Retinal pigment epithelial cell (primary cell): Measurements from ENCODE around the gene MEGF8.

Experiments
- DNase-seq: peaks from one replicate; pipeline ENCODE4 v3.0.0-alpha.2; 2010; ENCODE audit warnings: low read depth
- H3K4me3 ChIP-seq: 2 replicates; pipeline ENCODE4 v1.5.1; 2011; ENCODE audit warnings: mild to moderate bottlenecking, low read length, control low read depth, moderate library complexity
- TF ChIP-seq, protein P1 (sequence below): conservative IDR thresholded peaks from 2 replicates; pipeline ENCODE4 v1.5.1; 2011; ENCODE audit warnings: low read depth, low read length, control low read depth, inconsistent platforms

MEGF8 gene

DNA sequence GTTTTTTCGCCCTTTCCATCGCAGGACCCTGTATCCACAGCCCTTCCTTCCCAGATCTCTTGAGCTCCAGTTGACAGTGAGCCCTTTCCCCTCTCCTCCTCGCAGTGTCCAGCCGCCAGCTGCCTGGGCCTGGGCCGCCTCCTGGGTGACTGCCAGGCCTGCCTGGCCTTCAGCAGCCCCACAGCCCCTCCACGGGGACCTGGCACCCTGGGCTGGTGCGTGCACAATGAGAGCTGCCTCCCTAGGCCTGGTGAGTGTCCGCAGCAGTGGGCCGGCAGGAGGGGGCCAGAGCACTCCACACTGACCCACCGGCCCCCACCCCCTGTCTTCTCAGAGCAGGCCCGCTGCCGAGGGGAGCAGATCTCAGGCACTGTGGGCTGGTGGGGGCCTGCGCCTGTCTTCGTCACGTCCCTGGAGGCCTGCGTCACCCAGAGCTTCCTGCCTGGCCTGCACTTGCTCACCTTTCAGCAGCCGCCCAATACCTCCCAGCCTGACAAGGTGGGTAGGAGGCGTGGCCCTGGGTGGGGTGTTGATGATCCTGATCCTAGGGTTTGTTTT is 19.0 kb downstream of the MEGF8 start:
- H3K4me3 ChIP-seq, result no peak overlapping the region
- TF ChIP-seq, protein P1, sequence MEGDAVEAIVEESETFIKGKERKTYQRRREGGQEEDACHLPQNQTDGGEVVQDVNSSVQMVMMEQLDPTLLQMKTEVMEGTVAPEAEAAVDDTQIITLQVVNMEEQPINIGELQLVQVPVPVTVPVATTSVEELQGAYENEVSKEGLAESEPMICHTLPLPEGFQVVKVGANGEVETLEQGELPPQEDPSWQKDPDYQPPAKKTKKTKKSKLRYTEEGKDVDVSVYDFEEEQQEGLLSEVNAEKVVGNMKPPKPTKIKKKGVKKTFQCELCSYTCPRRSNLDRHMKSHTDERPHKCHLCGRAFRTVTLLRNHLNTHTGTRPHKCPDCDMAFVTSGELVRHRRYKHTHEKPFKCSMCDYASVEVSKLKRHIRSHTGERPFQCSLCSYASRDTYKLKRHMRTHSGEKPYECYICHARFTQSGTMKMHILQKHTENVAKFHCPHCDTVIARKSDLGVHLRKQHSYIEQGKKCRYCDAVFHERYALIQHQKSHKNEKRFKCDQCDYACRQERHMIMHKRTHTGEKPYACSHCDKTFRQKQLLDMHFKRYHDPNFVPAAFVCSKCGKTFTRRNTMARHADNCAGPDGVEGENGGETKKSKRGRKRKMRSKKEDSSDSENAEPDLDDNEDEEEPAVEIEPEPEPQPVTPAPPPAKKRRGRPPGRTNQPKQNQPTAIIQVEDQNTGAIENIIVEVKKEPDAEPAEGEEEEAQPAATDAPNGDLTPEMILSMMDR, result no peak
- DNase-seq, result no peak

DNA sequence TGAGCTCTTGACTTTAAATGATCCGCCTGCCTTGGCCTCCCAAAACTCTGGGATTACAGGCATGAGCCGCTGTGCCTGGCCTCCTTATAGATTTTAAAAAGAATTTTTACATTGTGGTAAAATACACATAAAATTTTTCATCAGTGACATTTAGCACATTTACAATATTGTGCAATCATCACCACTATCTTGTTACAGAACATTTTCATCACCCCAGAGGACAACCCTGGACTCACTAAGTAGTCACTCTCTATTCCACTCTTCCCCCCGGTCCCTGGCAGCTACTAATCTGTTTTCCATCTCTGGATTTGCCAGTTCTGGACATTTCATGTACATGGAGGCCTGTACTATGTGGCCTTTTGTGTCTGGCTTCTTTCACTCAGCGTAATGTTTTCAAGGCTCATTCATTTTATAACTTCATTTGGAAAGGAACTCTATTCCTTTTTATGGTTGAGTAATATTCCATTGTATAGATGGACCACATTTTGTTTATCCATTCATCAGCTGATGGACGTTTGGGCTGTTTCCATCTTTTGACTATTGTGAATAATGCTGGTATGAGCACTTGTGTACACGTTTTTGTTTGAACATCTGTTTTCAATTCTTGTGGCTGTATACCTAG is 19.9 kb downstream of the MEGF8 start:
- no peak overlapping the region for H3K4me3 ChIP-seq
- no peak for DNase-seq
- TF ChIP-seq, protein P1, result no peak

DNA sequence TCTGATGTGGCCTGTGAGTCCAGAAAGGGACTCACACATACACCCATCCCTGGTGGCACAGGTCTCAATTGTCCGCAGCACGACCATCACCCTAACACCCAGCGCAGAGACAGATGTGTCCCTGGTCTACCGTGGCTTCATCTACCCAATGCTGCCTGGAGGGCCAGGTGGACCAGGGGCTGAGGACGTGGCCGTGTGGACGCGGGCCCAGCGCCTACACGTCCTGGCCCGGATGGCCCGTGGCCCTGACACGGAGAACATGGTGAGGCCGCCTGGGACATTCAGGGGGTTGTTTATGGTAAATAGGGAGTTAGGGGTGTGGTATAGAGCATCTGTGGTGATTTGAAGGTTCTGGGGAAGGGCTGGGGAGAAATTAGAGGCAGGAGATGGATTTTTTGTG is 22.8 kb downstream of the MEGF8 start:
- no peak for DNase-seq
- TF ChIP-seq, protein P1, result no peak
- no peak overlapping the region for H3K4me3 ChIP-seq

DNA sequence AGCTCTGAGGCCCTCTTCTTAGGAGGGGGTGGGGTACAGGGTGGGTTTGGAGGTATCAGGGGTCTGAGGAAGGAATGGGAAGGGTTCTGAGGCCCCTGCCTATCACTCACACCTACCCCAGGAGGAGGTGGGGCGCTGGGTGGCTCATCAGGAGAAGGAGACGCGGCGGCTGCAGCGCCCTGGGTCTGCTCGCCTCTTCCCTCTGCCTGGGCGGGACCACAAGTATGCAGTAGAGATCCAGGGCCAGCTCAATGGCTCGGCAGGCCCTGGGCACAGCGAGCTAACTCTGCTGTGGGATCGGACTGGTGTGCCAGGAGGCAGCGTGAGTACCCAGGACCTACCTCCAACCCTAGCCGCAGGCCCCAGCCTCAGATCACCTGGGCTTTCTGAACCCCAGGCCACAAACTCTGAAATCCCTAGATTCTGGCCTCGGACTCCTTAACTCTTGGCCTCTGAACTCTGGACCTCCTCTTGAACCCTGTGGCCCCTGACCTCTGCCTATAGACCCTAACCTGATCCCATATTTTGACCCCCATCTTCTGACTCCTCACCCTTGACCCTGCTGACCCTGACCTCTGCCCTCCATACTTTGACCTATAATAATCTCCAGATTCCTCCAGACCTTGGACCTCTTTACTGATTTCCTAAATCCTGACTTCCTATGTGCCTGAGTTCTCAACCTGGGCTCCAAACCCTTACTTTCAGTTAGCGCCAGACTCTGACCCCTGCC is 24.1 kb downstream of the MEGF8 start:
- TF ChIP-seq, protein P1, result no peak
- no peak overlapping the region for H3K4me3 ChIP-seq
- no peak for DNase-seq

DNA sequence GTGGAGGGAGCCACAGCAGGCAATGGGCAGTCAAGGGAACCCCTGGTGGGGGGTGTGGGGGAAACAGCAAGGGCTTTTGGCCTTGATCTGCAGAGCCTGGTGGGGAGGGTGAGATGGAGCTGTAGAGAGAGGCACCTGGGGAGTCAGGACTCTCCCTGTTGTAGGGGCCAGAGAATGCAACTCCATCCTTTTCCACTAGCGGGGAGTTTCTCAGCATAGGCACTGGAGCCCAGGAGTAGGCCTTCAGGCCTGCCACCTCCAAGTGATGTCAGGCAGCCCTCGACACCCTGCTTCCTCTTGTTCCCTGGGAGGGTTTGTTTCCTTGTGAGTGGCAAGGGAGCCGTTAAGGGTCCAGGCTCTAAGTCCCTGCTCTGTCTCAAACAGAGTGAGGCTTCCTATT is 25.0 kb downstream of the MEGF8 start:
- TF ChIP-seq, protein P1, result no peak
- DNase-seq, result no peak
- no peak overlapping the region for H3K4me3 ChIP-seq

DNA sequence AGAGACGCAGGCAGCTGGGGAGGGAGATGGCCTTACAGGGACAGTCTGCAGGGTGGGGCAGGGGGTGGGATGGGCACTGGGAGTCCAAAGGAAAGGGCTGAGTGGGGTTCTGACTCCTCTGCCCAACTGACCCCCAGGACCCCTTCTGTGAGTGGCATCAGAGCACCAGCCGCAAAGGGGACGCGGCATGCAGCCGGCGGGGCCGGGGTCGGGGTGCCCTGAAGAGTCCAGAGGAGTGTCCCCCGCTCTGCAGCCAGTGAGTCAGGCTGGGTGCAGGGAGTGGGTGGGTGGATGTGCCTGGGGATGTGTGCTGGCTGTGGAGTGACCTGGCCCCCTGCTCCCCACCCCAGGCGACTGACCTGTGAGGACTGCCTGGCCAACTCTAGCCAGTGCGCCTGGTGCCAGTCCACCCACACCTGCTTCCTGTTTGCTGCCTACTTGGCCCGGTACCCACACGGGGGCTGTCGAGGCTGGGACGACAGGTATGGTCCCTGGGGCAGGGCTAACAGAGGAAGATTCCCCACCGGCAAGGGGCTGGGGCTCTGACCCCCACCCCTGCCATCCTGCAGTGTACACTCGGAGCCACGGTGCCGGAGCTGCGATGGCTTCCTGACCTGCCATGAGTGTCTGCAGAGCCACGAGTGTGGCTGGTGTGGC is 25.8 kb downstream of the MEGF8 start:
- H3K4me3 ChIP-seq, result no peak overlapping the region
- TF ChIP-seq, protein P1, result no peak
- no peak for DNase-seq
